Rectal smooth muscle tissue (tissue), 1 donor: Measurements from ENCODE around the gene SFSWAP.
"Not testable (repeated sequence)": the region's sequence is repeated elsewhere in the genome, so short reads cannot be mapped to it uniquely, and the experiment has no call there.

ENCODE experiments used
- H3K27ac ChIP-seq: one replicate; pipeline ENCODE4 v1.7.0; 2013; ENCODE audit warnings: low read depth, low read length, inconsistent platforms
- H3K27me3 ChIP-seq: one replicate; pipeline ENCODE4 v1.7.0; 2013; ENCODE audit warnings: low read length; ENCODE audit not compliant: control insufficient read depth, insufficient read depth
- H3K36me3 ChIP-seq: one replicate; pipeline ENCODE4 v1.7.0; 2013; ENCODE audit warnings: low read length; ENCODE audit not compliant: control insufficient read depth, insufficient read depth
- H3K4me1 ChIP-seq: one replicate; pipeline ENCODE4 v1.7.0; 2013; ENCODE audit warnings: low read length; ENCODE audit not compliant: control insufficient read depth, insufficient read depth
- H3K4me3 ChIP-seq: one replicate; pipeline ENCODE4 v1.7.0; 2013; ENCODE audit warnings: low read length
- H3K9ac ChIP-seq: one replicate; pipeline ENCODE4 v1.7.0; 2013; ENCODE audit warnings: low read length

SFSWAP gene

DNA sequence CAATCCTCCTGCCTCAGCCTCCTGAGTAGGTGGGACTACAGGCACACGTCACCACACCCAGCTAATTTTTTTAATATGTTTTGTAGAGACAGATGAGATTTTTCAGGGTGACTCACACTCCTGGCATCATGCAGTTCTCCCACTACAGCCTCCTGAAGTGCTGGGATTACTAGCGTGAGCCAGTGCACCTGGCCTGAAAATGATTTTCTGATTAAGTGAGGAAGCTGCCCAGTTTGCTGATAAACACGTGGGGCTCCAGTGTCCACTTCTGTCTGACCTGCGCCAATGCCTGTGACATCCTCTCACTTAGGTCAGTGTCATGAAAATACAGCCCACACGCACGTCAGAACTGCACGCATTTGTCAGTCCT is 37.0 kb upstream of the SFSWAP start:
- Histone ChIP-seq H3K4me1 (no peaks in the 10 kb centered on the region), H3K9ac (no peak overlapping the region), H3K27me3 (no peaks in the 10 kb centered on the region), H3K4me3 (no peak overlapping the region), H3K36me3 (no peaks in the 10 kb centered on the region), H3K27ac (no peak overlapping the region)

GRCh38 chr12:131674373-131674772 is 36.5 kb upstream of the SFSWAP start:
- no peak overlapping the region for H3K27ac ChIP-seq

GRCh38 chr12:131675126-131676080 is 35.5 kb upstream of the SFSWAP start:
- H3K36me3 ChIP-seq, result no peaks in the 10 kb centered on the region
- H3K9ac ChIP-seq, result no peak overlapping the region
- no peak overlapping the region for H3K27ac ChIP-seq
- H3K4me1 ChIP-seq, result no peaks in the 10 kb centered on the region
- H3K4me3 ChIP-seq, result no peak overlapping the region
- no peaks in the 10 kb centered on the region for H3K27me3 ChIP-seq

More at GRCh38 chr12:131674373-131674772, 36.5 kb upstream of the SFSWAP start:
- H3K4me3 ChIP-seq, result no peak overlapping the region
- no peaks in the 10 kb centered on the region for H3K36me3 ChIP-seq
- H3K9ac ChIP-seq, result no peak overlapping the region
- H3K4me1 ChIP-seq, result no peaks in the 10 kb centered on the region
- no peaks in the 10 kb centered on the region for H3K27me3 ChIP-seq

DNA sequence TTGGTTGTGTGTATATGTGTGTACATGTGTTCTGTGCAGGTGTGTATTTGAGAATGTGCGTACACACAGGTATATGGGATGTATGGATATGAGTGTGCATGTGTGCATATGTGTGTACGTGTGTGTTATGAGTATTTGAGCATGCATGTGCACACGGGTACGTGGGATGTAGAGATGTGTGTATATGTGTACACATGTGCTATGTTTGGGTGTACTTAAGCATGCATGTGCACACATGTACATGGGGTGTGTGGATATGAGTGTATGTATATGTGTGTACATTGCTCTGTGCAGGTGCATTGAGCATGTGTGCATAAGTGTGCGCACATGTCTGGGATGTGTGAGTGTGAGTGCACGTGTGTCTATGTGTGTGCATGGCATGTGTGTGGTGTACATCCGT is 34.3 kb upstream of the SFSWAP start:
- H3K27ac ChIP-seq, result no peak overlapping the region
- no peaks in the 10 kb centered on the region for H3K36me3 ChIP-seq
- H3K27me3 ChIP-seq, result no peaks in the 10 kb centered on the region
- no peaks in the 10 kb centered on the region for H3K4me1 ChIP-seq
- H3K4me3 ChIP-seq, result no peak overlapping the region
- no peak overlapping the region for H3K9ac ChIP-seq

DNA sequence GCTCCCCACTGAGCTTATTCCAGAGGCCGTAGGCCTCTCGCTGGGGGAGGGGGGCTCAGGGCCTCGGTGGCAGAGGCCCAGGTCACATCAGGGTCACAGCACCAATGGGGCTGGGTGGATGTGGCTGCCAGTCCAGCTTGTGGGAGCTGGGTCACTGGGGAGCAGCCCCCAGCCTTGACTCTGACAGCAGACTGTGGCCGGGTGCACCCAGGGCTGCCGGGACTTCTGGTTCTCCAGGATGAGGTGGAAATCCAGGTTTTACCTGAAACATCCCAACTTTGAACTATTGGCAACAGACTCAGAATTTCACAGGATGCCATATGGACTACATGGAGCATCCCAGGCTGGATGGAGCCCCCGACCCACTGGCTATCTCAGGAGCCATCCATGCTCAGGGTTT is 33.8 kb upstream of the SFSWAP start:
- not testable (repeated sequence) for H3K36me3 ChIP-seq, H3K4me1 ChIP-seq, H3K27ac ChIP-seq, H3K27me3 ChIP-seq, H3K4me3 ChIP-seq, H3K9ac ChIP-seq

GRCh38 chr12:131677699-131678098 is 33.2 kb upstream of the SFSWAP start:
- no peaks in the 10 kb centered on the region for H3K27me3 ChIP-seq
- no peak overlapping the region for H3K9ac ChIP-seq
- H3K27ac ChIP-seq, result no peak overlapping the region
- no peaks in the 10 kb centered on the region for H3K4me1 ChIP-seq
- H3K36me3 ChIP-seq, result no peaks in the 10 kb centered on the region
- no peak overlapping the region for H3K4me3 ChIP-seq

GRCh38 chr12:131678389-131679181 is 32.3 kb upstream of the SFSWAP start:
- not testable (repeated sequence) for H3K27me3 ChIP-seq, H3K27ac ChIP-seq, H3K4me1 ChIP-seq, H3K4me3 ChIP-seq, H3K9ac ChIP-seq, H3K36me3 ChIP-seq

DNA sequence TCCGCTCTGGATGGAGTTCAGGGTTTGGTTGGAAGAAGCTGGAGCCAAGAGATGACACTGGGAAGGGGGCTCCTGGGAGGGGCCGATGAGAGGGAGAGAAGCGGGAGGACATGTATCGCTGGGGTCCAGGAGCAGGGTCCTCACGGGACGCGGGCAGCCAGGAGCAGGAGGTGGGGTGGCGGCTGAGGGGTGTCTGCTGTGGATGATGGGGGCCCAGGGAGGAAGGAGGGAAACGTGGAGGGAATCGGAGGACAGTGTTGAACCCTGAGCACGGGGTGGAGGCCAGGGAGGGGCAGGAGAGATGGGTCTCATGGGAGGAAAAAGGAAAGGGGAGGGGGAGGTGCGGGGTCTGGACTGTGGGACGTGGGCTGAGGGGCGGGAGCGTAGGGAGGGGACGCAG is 31.7 kb upstream of the SFSWAP start:
- not testable (repeated sequence) for H3K27ac ChIP-seq, H3K27me3 ChIP-seq, H3K9ac ChIP-seq, H3K4me1 ChIP-seq, H3K36me3 ChIP-seq, H3K4me3 ChIP-seq

DNA sequence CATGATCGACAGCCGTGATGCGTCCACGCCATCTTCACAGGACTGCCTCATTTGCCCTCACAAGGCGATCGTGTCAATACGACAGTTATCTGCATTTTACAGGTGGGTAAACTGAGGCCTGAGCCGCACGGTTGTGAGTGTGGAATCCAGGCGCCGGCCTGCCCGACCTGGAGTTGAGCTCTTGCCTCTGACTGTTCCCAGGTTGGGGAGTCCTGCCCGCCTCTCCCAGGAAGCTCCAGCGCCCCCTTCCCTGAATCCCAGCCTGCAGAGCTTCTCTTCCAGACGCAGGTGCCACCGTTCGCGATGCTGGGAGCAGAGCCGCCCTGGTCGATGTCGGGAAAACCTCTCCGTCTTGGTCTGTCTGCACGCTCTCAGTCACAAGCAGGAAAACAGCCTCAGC is 31.1 kb upstream of the SFSWAP start:
- not testable (repeated sequence) for H3K4me1 ChIP-seq, H3K36me3 ChIP-seq, H3K9ac ChIP-seq

GRCh38 chr12:131680392-131681256 is 30.3 kb upstream of the SFSWAP start:
- H3K27ac ChIP-seq, H3K27me3 ChIP-seq, H3K9ac ChIP-seq, H3K4me3 ChIP-seq, H3K4me1 ChIP-seq, H3K36me3 ChIP-seq: not testable (repeated sequence)

More for the DNA sequence above, 31.1 kb upstream of the SFSWAP start:
- H3K27me3 ChIP-seq, H3K4me3 ChIP-seq, H3K27ac ChIP-seq: not testable (repeated sequence)

DNA sequence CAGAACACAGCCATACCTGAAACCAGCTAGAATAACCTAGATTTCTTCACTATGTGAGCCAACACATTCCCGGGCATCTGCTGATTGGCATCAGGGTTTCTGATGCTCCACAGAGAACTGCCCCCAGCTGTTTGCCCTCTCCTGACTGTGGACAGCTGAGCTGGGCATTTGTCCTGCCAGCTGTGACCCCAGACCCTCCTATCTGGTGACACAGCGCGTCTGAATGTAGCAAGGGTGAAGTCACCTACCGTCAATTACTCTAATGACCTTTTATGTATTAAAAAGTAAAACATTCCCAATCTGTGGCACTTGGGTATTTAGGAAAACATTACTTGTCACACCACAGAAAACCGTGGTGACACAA is 29.7 kb upstream of the SFSWAP start:
- H3K9ac ChIP-seq, result no peak overlapping the region
- no peak overlapping the region for H3K27ac ChIP-seq
- H3K4me1 ChIP-seq, result no peaks in the 10 kb centered on the region
- H3K36me3 ChIP-seq, result no peaks in the 10 kb centered on the region
- H3K27me3 ChIP-seq, result no peaks in the 10 kb centered on the region
- no peak overlapping the region for H3K4me3 ChIP-seq
